Measurements from ENCODE around the gene CAMK2D.

DNA sequence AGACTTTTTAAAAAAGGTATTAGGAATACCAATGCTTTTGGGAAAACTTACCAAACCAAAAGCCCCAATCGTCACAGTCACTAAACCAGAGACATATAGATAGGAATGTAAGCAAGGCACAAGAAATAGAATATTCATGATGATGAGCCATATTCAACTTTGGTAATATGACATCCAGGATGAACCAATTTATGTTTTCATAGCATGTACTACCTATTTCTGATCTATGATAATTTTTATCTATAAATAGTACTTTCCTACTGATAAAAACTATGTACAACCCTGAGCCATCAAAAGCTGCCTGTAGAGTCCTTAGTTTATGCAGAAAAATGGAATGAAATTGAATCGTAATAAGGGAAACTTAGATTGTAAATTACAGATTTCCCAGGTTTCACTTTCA, 18.9 kb downstream of the CAMK2D start:
- TF ChIP-seq, protein P1, sequence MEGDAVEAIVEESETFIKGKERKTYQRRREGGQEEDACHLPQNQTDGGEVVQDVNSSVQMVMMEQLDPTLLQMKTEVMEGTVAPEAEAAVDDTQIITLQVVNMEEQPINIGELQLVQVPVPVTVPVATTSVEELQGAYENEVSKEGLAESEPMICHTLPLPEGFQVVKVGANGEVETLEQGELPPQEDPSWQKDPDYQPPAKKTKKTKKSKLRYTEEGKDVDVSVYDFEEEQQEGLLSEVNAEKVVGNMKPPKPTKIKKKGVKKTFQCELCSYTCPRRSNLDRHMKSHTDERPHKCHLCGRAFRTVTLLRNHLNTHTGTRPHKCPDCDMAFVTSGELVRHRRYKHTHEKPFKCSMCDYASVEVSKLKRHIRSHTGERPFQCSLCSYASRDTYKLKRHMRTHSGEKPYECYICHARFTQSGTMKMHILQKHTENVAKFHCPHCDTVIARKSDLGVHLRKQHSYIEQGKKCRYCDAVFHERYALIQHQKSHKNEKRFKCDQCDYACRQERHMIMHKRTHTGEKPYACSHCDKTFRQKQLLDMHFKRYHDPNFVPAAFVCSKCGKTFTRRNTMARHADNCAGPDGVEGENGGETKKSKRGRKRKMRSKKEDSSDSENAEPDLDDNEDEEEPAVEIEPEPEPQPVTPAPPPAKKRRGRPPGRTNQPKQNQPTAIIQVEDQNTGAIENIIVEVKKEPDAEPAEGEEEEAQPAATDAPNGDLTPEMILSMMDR (conservative IDR thresholded peaks at IDR 0.05; ENCODE audit: low read depth in 2 of 2) = no peak
- TF ChIP-seq EZH2 (IDR thresholded peaks at IDR 0.05; ENCODE audit: low read depth, unreplicated experiment) = no peak
- TF ChIP-seq, protein P2, sequence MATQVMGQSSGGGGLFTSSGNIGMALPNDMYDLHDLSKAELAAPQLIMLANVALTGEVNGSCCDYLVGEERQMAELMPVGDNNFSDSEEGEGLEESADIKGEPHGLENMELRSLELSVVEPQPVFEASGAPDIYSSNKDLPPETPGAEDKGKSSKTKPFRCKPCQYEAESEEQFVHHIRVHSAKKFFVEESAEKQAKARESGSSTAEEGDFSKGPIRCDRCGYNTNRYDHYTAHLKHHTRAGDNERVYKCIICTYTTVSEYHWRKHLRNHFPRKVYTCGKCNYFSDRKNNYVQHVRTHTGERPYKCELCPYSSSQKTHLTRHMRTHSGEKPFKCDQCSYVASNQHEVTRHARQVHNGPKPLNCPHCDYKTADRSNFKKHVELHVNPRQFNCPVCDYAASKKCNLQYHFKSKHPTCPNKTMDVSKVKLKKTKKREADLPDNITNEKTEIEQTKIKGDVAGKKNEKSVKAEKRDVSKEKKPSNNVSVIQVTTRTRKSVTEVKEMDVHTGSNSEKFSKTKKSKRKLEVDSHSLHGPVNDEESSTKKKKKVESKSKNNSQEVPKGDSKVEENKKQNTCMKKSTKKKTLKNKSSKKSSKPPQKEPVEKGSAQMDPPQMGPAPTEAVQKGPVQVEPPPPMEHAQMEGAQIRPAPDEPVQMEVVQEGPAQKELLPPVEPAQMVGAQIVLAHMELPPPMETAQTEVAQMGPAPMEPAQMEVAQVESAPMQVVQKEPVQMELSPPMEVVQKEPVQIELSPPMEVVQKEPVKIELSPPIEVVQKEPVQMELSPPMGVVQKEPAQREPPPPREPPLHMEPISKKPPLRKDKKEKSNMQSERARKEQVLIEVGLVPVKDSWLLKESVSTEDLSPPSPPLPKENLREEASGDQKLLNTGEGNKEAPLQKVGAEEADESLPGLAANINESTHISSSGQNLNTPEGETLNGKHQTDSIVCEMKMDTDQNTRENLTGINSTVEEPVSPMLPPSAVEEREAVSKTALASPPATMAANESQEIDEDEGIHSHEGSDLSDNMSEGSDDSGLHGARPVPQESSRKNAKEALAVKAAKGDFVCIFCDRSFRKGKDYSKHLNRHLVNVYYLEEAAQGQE (IDR thresholded peaks at IDR 0.05; ENCODE audit: unreplicated experiment) = no peak
- TF ChIP-seq JUNB (IDR thresholded peaks at IDR 0.05; ENCODE audit: unreplicated experiment) = no peak
- no peak for TF ChIP-seq POLR2AphosphoS5 (IDR thresholded peaks at IDR 0.05; ENCODE audit: low read depth)
- TF ChIP-seq EZH2phosphoT487 (IDR thresholded peaks at IDR 0.05; ENCODE audit: unreplicated experiment) = no peak
- TF ChIP-seq, protein P3, sequence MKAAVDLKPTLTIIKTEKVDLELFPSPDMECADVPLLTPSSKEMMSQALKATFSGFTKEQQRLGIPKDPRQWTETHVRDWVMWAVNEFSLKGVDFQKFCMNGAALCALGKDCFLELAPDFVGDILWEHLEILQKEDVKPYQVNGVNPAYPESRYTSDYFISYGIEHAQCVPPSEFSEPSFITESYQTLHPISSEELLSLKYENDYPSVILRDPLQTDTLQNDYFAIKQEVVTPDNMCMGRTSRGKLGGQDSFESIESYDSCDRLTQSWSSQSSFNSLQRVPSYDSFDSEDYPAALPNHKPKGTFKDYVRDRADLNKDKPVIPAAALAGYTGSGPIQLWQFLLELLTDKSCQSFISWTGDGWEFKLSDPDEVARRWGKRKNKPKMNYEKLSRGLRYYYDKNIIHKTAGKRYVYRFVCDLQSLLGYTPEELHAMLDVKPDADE (IDR thresholded peaks at IDR 0.05) = no peak
- TF ChIP-seq CREB1 (CRISPR knock-in tag; IDR thresholded peaks at IDR 0.05; ENCODE audit: low read depth) = no peak
- no peak for TF ChIP-seq ZNF331 (CRISPR knock-in tag; IDR thresholded peaks at IDR 0.05; ENCODE audit: low read depth)
- no peak for TF ChIP-seq NANOG (IDR thresholded peaks at IDR 0.05; ENCODE audit: borderline replicate concordance)
- TF ChIP-seq, protein P4, sequence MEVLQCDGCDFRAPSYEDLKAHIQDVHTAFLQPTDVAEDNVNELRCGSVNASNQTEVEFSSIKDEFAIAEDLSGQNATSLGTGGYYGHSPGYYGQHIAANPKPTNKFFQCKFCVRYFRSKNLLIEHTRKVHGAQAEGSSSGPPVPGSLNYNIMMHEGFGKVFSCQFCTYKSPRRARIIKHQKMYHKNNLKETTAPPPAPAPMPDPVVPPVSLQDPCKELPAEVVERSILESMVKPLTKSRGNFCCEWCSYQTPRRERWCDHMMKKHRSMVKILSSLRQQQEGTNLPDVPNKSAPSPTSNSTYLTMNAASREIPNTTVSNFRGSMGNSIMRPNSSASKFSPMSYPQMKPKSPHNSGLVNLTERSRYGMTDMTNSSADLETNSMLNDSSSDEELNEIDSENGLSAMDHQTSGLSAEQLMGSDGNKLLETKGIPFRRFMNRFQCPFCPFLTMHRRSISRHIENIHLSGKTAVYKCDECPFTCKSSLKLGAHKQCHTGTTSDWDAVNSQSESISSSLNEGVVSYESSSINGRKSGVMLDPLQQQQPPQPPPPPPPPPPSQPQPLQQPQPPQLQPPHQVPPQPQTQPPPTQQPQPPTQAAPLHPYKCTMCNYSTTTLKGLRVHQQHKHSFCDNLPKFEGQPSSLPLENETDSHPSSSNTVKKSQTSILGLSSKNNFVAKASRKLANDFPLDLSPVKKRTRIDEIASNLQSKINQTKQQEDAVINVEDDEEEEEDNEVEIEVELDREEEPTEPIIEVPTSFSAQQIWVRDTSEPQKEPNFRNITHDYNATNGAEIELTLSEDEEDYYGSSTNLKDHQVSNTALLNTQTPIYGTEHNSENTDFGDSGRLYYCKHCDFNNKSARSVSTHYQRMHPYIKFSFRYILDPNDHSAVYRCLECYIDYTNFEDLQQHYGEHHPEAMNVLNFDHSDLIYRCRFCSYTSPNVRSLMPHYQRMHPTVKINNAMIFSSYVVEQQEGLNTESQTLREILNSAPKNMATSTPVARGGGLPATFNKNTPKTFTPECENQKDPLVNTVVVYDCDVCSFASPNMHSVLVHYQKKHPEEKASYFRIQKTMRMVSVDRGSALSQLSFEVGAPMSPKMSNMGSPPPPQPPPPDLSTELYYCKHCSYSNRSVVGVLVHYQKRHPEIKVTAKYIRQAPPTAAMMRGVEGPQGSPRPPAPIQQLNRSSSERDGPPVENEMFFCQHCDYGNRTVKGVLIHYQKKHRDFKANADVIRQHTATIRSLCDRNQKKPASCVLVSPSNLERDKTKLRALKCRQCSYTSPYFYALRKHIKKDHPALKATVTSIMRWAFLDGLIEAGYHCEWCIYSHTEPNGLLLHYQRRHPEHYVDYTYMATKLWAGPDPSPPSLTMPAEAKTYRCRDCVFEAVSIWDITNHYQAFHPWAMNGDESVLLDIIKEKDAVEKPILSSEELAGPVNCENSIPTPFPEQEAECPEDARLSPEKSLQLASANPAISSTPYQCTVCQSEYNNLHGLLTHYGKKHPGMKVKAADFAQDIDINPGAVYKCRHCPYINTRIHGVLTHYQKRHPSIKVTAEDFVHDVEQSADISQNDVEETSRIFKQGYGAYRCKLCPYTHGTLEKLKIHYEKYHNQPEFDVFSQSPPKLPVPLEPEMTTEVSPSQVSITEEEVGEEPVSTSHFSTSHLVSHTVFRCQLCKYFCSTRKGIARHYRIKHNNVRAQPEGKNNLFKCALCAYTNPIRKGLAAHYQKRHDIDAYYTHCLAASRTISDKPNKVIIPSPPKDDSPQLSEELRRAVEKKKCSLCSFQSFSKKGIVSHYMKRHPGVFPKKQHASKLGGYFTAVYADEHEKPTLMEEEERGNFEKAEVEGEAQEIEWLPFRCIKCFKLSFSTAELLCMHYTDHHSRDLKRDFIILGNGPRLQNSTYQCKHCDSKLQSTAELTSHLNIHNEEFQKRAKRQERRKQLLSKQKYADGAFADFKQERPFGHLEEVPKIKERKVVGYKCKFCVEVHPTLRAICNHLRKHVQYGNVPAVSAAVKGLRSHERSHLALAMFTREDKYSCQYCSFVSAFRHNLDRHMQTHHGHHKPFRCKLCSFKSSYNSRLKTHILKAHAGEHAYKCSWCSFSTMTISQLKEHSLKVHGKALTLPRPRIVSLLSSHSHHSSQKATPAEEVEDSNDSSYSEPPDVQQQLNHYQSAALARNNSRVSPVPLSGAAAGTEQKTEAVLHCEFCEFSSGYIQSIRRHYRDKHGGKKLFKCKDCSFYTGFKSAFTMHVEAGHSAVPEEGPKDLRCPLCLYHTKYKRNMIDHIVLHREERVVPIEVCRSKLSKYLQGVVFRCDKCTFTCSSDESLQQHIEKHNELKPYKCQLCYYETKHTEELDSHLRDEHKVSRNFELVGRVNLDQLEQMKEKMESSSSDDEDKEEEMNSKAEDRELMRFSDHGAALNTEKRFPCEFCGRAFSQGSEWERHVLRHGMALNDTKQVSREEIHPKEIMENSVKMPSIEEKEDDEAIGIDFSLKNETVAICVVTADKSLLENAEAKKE (CRISPR knock-in tag; IDR thresholded peaks at IDR 0.05) = no peak
- no peak for TF ChIP-seq STAT1 (IDR thresholded peaks at IDR 0.05; ENCODE audit: unreplicated experiment)
